Measurements from ENCODE around the gene RXRG. TPM values are rescaled to one million over a fixed set of nuclear protein-coding genes. Genes with fewer than 3 reads are reported as not detected.

Gene RXRG
- total RNA-seq, 1 experiment from 2014 or later = not detected

GRCh38 chr1:165397944-165398343, 47.0 kb downstream of the RXRG start:
- intact Hi-C loops (cut with micrococcal nuclease; ENCODE audit: unreplicated experiment) = loop anchor here (10.0 kb wide), 1 partner anchor 317 kb away; no protein-coding TSS in a partner anchor
- no peak for DNase-seq (ENCODE audit: low spot score)
- POLR2A ChIA-PET (ENCODE audit: low non-redundant PET) = no interaction called here
- Histone ChIP-seq H3K36me3 (ENCODE audit: insufficient read depth, low read length, poor library complexity, severe bottlenecking) (no peaks in the 10 kb centered on the region), H3K4me3 (ENCODE audit: low read depth, low read length, poor library complexity, severe bottlenecking) (no peak overlapping the region), H3K9me3 (ENCODE audit: low read depth, low read length, poor library complexity, severe bottlenecking) (no peaks in the 10 kb centered on the region), H3K4me1 (ENCODE audit: insufficient read depth, low read length, poor library complexity, severe bottlenecking) (no peaks in the 10 kb centered on the region), H3K27ac (ENCODE audit: low read depth, low read length, poor library complexity, severe bottlenecking) (no peak overlapping the region), H3K27me3 (replicated peaks; ENCODE audit: insufficient read depth, low read depth, low read length, poor library complexity) (no peaks in the 10 kb centered on the region)
- CTCF ChIA-PET = no interaction called here
- TF ChIP-seq CTCF (conservative IDR thresholded peaks at IDR 0.05; ENCODE audit: low read depth, low read length) = no peak
- no peak for TF ChIP-seq EZH2 (IDR thresholded peaks at IDR 0.05; ENCODE audit: borderline replicate concordance, low read depth, low read length, poor library complexity, severe bottlenecking)
- no TSS peak for BruUV-seq (replicated peaks)

- Histone ChIP-seq H3K4me1 (ENCODE audit: insufficient read depth, low read length, poor library complexity, severe bottlenecking) (no peaks in the 10 kb centered on the region), H3K4me3 (ENCODE audit: low read depth, low read length, poor library complexity, severe bottlenecking) (no peak overlapping the region), H3K27me3 (replicated peaks; ENCODE audit: insufficient read depth, low read depth, low read length, poor library complexity) (no peaks in the 10 kb centered on the region), H3K27ac (ENCODE audit: low read depth, low read length, poor library complexity, severe bottlenecking) (no peak overlapping the region), H3K9me3 (ENCODE audit: low read depth, low read length, poor library complexity, severe bottlenecking) (no peaks in the 10 kb centered on the region), H3K36me3 (ENCODE audit: insufficient read depth, low read length, poor library complexity, severe bottlenecking) (no peaks in the 10 kb centered on the region)
- POLR2A ChIA-PET (ENCODE audit: low non-redundant PET) = no interaction called here
- TF ChIP-seq EZH2 (IDR thresholded peaks at IDR 0.05; ENCODE audit: borderline replicate concordance, low read depth, low read length, poor library complexity, severe bottlenecking) (no peak), CTCF (conservative IDR thresholded peaks at IDR 0.05; ENCODE audit: low read depth, low read length) (no peak)
- DNase-seq (ENCODE audit: low spot score) = no peak
- no TSS peak for BruUV-seq (replicated peaks)
- CTCF ChIA-PET = no interaction called here
- intact Hi-C loops (cut with micrococcal nuclease; ENCODE audit: unreplicated experiment) = loop anchor here (10.0 kb wide), 1 partner anchor 319 kb away; no protein-coding TSS in a partner anchor
These were observed 49.0 kb downstream of the RXRG start for GRCh38 chr1:165395901-165396300.

- no peaks in the 10 kb centered on the region for H3K36me3 ChIP-seq (ENCODE audit: insufficient read depth, low read length, poor library complexity, severe bottlenecking)
- ChIA-PET CTCF (no interaction called here), POLR2A (ENCODE audit: low non-redundant PET) (no interaction called here)
- no TSS peak for BruUV-seq (replicated peaks)
- no peak for DNase-seq (ENCODE audit: low spot score)
- no peak overlapping the region for H3K4me3 ChIP-seq (ENCODE audit: low read depth, low read length, poor library complexity, severe bottlenecking)
- TF ChIP-seq EZH2 (IDR thresholded peaks at IDR 0.05; ENCODE audit: borderline replicate concordance, low read depth, low read length, poor library complexity, severe bottlenecking) = no peak
- TF ChIP-seq CTCF (conservative IDR thresholded peaks at IDR 0.05; ENCODE audit: low read depth, low read length) = no peak
- no peaks in the 10 kb centered on the region for H3K4me1 ChIP-seq (ENCODE audit: insufficient read depth, low read length, poor library complexity, severe bottlenecking)
- no peaks in the 10 kb centered on the region for H3K9me3 ChIP-seq (ENCODE audit: low read depth, low read length, poor library complexity, severe bottlenecking)
- intact Hi-C loops (cut with micrococcal nuclease; ENCODE audit: unreplicated experiment) = loop anchor here (10.0 kb wide), 1 partner anchor 319 kb away; no protein-coding TSS in a partner anchor
- no peaks in the 10 kb centered on the region for H3K27me3 ChIP-seq (replicated peaks; ENCODE audit: insufficient read depth, low read depth, low read length, poor library complexity)
- no peak overlapping the region for H3K27ac ChIP-seq (ENCODE audit: low read depth, low read length, poor library complexity, severe bottlenecking)
These were observed 49.4 kb downstream of the RXRG start for GRCh38 chr1:165395478-165395877.

Measured in A673 (cell line).